Measurements from ENCODE around the gene COPZ1. TPM values are rescaled to one million over a fixed set of nuclear protein-coding genes. Genes with fewer than 3 reads are reported as not detected.
A peak's percentile ranks its signal among the peaks of the same experiment; 100 is the strongest.

Gene COPZ1
- total RNA-seq (10 to 100 TPM; 59.3 to 99.1 (median 92.8) TPM), polyA plus RNA-seq (10 to 100 TPM; 55.4 to 80.2 (median 76.4) TPM)
- long read RNA-seq, donor 1, transcript COPZ1-201 (9 exons, 1,897 nt): major isoform, 63 of 91 reads
- long read RNA-seq, donor 1, partial matches to known transcripts: 18 of 91 reads
- long read RNA-seq, donor 1, other reads (novel, unspliced or antisense): 0 of 91 reads
- long read RNA-seq, donor 2, transcript COPZ1-201 (9 exons, 1,897 nt): major isoform, 48 of 59 reads
- long read RNA-seq, donor 2, partial matches to known transcripts: 5 of 59 reads
- long read RNA-seq, donor 2, other reads (novel, unspliced or antisense): 0 of 59 reads

GRCh38 chr12:54324617-54325441 lies at the start of gene COPZ1:
COPZ1 (plus strand) TSS chr12:54325131; CDS start chr12:54325164, 33 bp downstream.
- TF ChIP-seq POLR2AphosphoS5 (IDR thresholded peaks at IDR 0.05) (peak; percentile 87 to 92 (median 89)), CTCF (IDR thresholded peaks at IDR 0.05 in 8 of 11, conservative IDR thresholded peaks at IDR 0.05 in 3 of 11) (peak; percentile 60 to 88 (median 76)), POLR2A (IDR thresholded peaks at IDR 0.05) (peak in 2 of 3 donors; percentile 5 to 16)
- WGBS, 5 donors: 0 to 1% (median 1%) methylated on average over 33 to 34 of the region's 34 CpGs
- intact Hi-C loops (cut with DNase I; ENCODE audit: low total_unique reads): no loop called here
- no peaks in the 10 kb centered on the region for H3K27me3 ChIP-seq (replicated peaks in 1 of 7)
- peak within 1 kb of the TSS; percentile 82 to 92 (median 86) for H3K27ac ChIP-seq
- H3K4me1 ChIP-seq: peaks cover 22 to 64% (median 45%) of the 10 kb centered on the region in 6 donors
- H3K4me3 ChIP-seq: peak within 1 kb of the TSS; percentile 61 to 87 (median 74)
- H3K36me3 ChIP-seq: peaks cover 0 to 13% (median 6%) of the 10 kb centered on the region in 6 donors
- DNase-seq: peak; percentile 96
- H3K9me3 ChIP-seq: no peaks in the 10 kb centered on the region

- intact Hi-C loops (cut with DNase I; ENCODE audit: low total_unique reads): no loop called here
- 72 to 86% (median 83%) methylated on average over 3 of the region's 3 CpGs for WGBS, 5 donors
- H3K27me3 ChIP-seq (replicated peaks in 1 of 7): no peaks in the 10 kb centered on the region
- peaks cover 0 to 24% (median 5%) of the 10 kb centered on the region in 6 donors for H3K36me3 ChIP-seq
- peaks cover 16 to 56% (median 29%) of the 10 kb centered on the region in 6 donors for H3K4me1 ChIP-seq
- no peak for DNase-seq
- H3K9me3 ChIP-seq: no peaks in the 10 kb centered on the region
- H3K27ac ChIP-seq: no peak overlapping the region
- no peak for TF ChIP-seq POLR2AphosphoS5 (IDR thresholded peaks at IDR 0.05)
- TF ChIP-seq POLR2A (IDR thresholded peaks at IDR 0.05): no peak
- no peak overlapping the region for H3K4me3 ChIP-seq
Measured at GRCh38 chr12:54276368-54276767, 48.6 kb upstream of the COPZ1 start.

- 24 to 44% (median 33%) methylated on average over 5 of the region's 5 CpGs for WGBS, 5 donors
- TF ChIP-seq POLR2AphosphoS5 (IDR thresholded peaks at IDR 0.05) (no peak), CTCF (IDR thresholded peaks at IDR 0.05 in 8 of 11, conservative IDR thresholded peaks at IDR 0.05 in 3 of 11) (no peak), POLR2A (IDR thresholded peaks at IDR 0.05) (no peak)
- intact Hi-C loops (cut with DNase I; ENCODE audit: low total_unique reads): no loop called here
Measured at GRCh38 chr12:54277823-54278276, 47.1 kb upstream of the COPZ1 start.

GRCh38 chr12:54279227-54279631 lies 45.7 kb upstream of the COPZ1 start:
- DNase-seq: no peak
- Histone ChIP-seq H3K27me3 (replicated peaks in 1 of 7) (no peaks in the 10 kb centered on the region), H3K36me3 (peaks cover 10 to 30% (median 28%) of the 10 kb centered on the region in 6 donors), H3K27ac (peak overlapping the region; percentile 89 to 99 (median 96)), H3K4me1 (peaks cover 45 to 80% (median 58%) of the 10 kb centered on the region in 6 donors), H3K9me3 (no peaks in the 10 kb centered on the region), H3K4me3 (peak overlapping the region; percentile 61 to 88 (median 78))
- 0 to 1% (median 0%) methylated on average over 19 of the region's 19 CpGs for WGBS, 5 donors
- intact Hi-C loops (cut with DNase I; ENCODE audit: low total_unique reads): no loop called here
- TF ChIP-seq POLR2A (IDR thresholded peaks at IDR 0.05) (no peak), POLR2AphosphoS5 (IDR thresholded peaks at IDR 0.05) (no peak), CTCF (IDR thresholded peaks at IDR 0.05 in 8 of 11, conservative IDR thresholded peaks at IDR 0.05 in 3 of 11) (no peak)

More at GRCh38 chr12:54277823-54278276, 47.1 kb upstream of the COPZ1 start:
- no peaks in the 10 kb centered on the region for H3K9me3 ChIP-seq
- H3K4me3 ChIP-seq: peak overlapping the region in 3 of 8 donors; percentile 76 to 88 (median 77)
- DNase-seq: no peak
- peaks cover 2 to 30% (median 19%) of the 10 kb centered on the region in 6 donors for H3K36me3 ChIP-seq
- no peaks in the 10 kb centered on the region for H3K27me3 ChIP-seq (replicated peaks in 1 of 7)
- peaks cover 31 to 67% (median 44%) of the 10 kb centered on the region in 6 donors for H3K4me1 ChIP-seq
- peak overlapping the region in 7 of 8 donors; percentile 93 to 99 (median 97) for H3K27ac ChIP-seq
